ENCODE measurements around the gene ACSS1. TPM values are rescaled to one million over a fixed set of nuclear protein-coding genes. Genes with fewer than 3 reads are reported as not detected.

Gene ACSS1
- total RNA-seq, 1 donor from 2014 or later, result 32.0 TPM

DNA sequence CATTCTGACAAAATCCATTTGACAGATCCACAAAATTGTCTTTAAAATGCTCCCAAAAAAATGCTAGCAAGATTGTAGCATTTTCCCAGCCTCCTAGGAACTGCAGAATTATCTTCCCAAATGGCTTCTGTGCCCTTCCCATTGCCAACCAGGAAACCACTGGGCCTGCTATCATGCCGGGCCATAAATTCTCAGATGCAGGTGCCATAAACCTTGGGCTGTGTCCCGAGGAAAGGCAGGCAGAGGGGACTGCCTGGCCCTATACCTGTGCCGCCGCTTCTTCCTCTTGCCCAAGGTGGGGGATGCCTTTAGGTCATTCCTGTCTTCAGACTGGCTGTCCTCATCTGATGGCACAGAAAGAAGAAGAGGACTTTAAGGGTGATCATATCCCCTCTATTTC, 21.2 kb upstream of the ACSS1 start:
- intact Hi-C loops (cut with micrococcal nuclease), result no loop called here

DNA sequence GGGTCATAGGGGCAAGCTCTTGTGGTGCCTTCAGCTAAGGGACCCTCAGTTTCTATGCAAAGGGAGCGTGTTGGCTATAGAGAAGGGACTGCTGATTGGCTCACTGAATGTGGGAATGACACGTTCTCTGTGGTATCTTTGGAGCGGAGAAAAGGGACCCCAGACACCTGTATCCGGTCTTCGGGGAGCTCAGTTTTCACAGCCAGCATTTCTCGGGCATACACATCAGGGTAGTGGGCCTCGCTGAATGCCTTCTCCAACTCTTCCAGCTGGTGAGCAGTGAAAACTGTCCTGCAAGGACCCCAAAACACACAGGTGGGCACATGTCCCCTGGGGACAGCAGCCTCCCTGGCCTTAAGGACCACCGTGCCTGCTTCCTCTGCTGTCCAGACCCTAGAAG, 20.7 kb upstream of the ACSS1 start:
- intact Hi-C loops (cut with micrococcal nuclease), result no loop called here

DNA sequence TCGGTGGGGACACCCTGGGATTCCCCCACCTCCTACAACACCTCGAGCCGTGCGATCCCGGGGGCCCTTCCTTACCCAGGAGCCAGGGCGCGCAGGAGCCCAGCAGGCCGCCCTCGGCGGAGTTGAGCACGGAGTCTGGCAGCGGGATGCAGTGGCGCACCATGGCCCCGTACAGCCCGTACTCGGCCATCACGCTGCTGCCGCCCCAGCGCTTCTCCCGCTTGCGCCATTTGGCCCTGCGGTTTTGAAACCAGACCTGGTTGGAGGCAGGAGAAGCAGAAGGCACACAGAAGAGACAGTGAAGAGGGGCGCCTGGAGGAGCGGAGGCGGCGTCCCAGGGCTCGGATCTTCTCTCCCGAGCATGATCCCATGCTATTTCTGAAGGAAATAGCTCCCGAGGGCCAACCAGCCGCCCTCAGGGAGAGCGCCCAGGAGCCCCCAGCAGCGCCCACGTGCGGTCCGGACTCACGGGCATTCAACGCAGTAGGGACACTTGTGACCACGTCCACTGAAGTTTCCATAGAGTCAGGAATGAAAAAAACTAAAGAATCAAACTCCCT, 19.8 kb upstream of the ACSS1 start:
- intact Hi-C loops (cut with micrococcal nuclease), result no loop called here

DNA sequence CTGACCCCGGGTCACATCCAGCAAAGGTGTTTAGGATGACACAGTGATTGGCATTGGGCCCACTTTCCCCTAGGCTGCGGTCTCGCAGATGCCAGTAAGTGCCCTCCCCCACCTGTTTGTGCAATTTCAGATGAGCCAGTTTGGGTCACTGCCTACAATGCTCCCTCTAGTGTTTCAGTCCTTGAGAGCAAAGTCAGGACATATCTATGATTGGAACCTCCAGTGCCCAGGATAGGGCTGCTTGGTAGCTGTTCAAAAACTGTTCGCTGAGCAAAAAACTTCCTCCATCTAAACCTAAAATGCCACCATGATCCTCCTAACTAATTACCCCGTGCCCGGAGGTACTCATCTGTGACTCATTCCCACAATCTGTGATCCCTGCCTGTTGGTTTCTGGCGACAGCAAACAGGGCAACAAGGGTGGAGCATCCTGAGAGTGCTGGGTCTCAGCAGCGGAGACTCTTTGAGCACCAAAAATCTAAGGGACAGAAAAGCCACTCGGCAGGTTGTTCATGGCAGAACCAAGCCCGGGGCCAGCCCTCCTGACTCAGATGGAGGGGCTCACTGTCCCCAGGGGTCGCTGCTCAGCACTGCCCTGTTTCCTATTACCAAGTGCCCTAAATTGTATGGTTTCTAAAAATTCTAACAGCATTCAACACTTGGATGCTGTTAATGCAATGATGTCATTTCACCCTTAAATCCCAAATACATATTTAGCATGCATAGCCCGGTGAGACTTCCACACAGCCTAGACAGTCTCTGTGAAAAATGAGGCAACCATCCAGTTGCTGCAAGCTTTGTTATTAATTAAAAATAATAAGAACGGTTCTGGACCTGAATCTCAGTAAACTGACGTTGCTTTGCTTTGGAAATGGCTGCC, 19.0 kb upstream of the ACSS1 start:
- intact Hi-C loops (cut with micrococcal nuclease), result no loop called here

DNA sequence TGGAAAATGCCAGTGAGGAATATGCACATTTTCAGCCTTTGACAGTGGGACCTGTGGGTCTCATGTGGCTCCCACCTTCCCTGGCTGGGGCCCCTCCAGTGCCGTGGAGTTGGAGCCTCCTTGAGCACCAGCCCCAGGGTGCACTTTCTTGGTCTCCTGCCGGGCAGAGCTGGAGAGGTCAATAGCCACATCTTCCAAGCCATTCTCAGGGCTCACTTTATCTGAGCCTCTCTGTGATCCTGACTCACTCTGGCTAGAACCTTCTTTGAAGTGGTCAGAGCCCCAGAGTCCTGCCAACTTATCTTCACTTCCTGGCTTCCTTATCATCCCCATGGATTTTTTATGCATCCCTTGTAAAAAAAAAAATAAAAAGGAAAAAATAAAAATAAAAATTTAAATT, 18.3 kb upstream of the ACSS1 start:
- intact Hi-C loops (cut with micrococcal nuclease), result no loop called here

DNA sequence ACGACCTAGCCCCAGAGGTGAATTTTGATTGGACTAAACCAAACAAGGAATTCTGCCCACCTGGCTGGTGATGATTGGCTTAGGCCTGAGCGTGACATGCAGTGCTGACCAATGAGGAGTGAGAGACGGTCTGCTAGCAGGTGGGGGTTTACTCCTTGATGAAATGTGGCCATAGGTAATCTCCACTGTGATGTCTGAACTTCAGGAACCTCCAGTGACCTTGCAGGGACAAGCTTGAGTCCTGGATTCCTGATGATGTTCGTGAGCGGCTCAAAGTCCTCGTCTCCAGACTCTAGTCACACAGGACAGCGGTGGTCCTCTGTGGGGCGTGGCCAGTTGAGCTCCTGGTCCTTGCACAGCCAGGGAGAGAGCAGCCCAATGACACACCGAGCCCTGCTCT, 15.6 kb upstream of the ACSS1 start:
- intact Hi-C loops (cut with micrococcal nuclease), result no loop called here

DNA sequence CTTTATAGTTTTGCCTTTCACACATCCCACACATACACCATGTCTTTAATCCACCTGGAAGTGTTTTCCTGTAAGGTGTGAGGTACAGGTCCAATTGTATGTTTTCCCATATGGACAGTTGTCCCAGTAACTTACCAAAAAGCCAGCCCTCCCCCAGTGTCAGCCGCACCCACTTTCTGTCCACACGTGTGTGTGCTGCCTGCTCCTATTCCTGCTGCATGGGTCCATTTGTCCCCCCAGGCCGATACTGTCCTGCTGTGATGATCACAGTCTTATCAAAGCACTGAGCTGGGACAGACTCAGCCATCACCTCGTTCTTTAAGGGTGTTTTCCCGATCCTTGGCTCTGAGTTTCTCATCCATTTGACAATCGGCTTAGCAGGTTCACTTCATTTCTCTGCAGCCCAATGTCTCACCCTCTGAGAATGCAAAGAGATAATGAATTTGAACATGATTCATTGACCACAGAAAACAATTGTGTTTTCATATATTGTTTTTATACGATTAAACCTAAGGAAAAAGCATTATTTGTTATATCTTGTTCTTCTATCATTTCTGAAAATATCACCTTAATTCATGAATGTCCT, 14.4 kb upstream of the ACSS1 start:
- intact Hi-C loops (cut with micrococcal nuclease), result no loop called here

- intact Hi-C loops (cut with micrococcal nuclease), result no loop called here
Observed at GRCh38 chr20:25071734-25072133, 13.8 kb upstream of the ACSS1 start.

GRCh38 chr20:25070821-25071473, 13.0 kb upstream of the ACSS1 start:
- intact Hi-C loops (cut with micrococcal nuclease), result no loop called here

DNA sequence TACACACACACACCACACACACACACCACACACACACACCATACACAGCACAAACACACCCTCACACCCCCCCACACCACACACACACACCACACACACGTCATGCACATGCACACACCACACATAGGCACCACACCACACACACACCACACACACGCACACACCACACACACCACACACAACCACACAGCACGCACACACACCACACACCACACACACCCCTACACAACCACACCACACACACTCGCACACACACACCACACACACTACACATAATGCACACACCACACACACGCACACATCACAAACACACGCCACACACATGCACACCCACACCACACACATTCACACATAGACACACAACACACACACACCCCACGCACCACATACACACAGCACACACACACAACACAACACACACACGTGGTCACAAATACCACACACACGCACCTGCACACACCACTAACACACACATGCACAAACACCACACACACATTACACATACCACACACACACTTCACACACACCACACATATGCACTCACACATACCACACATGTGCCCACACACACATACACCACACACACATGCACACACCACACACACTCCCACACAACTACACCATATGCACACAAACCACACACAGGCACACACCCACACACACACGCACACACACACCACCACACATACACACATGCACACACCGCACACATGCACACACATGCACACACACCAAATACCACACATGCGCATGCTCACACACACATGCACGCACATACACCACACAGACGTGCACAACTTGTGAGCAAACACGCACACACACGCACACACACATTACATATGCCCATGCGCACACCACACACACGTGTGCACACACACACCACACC, 9.4 kb upstream of the ACSS1 start:
- intact Hi-C loops (cut with micrococcal nuclease), result no loop called here

DNA sequence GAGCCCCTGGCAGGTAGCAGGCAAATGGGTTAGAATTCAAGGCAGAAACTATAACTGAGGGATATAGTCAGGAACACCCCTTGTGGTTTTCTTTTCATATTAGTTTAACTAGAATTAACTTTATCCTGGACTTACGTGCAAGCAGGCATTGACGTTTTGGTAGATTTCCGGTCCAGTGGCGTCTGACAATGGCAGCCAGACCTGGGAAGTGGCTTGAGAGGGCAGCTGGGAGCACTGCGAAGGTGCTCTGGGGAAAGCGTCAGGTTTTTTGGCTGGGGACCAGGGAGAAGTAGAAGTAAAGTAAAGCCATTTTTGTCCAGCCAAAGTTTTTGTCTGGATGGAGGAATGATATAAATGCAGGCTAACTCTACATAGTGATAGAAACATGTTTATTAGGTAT, 8.4 kb upstream of the ACSS1 start:
- intact Hi-C loops (cut with micrococcal nuclease), result no loop called here

- intact Hi-C loops (cut with micrococcal nuclease), result loop anchor here (1.0 kb wide), 1 partner anchor 70 kb away; no protein-coding TSS in a partner anchor
Observed at GRCh38 chr20:25065625-25066338, 7.8 kb upstream of the ACSS1 start.

GRCh38 chr20:25065072-25065624, 7.2 kb upstream of the ACSS1 start:
- intact Hi-C loops (cut with micrococcal nuclease), result loop anchor here (1.0 kb wide), 1 partner anchor 70 kb away; no protein-coding TSS in a partner anchor

DNA sequence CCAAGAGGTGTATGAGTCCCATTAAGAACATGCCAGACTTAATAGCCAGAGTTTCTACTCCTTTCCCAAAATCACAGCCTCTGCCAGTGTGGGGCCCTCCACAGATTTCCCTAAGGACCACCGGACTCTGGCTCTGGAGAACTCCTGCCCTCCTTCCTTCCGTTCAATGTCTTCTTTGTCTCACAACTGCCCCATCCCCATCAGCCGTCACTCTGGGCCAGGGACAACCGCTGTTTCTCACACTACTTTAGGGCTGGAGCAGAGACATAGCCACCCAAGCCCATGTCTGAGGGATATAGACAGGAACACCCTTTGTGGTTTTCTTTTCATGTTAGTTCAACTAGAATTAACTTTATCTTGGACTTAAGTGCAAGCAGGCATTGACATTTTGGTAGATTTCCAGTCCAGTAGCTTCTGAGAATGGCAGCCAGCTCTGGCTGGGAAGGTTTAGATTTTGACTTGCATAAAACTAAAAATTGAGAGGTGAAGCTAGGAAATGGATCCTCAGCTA, 6.7 kb upstream of the ACSS1 start:
- intact Hi-C loops (cut with micrococcal nuclease), result loop anchor here (1.0 kb wide), 1 partner anchor 69 kb away; no protein-coding TSS in a partner anchor

- intact Hi-C loops (cut with micrococcal nuclease), result no loop called here
Observed at GRCh38 chr20:25063981-25064380, 6.0 kb upstream of the ACSS1 start.

- intact Hi-C loops (cut with micrococcal nuclease), result no loop called here
Observed at GRCh38 chr20:25063546-25063945, 5.6 kb upstream of the ACSS1 start.

GRCh38 chr20:25062841-25063240, 4.9 kb upstream of the ACSS1 start:
- intact Hi-C loops (cut with micrococcal nuclease), result no loop called here

DNA sequence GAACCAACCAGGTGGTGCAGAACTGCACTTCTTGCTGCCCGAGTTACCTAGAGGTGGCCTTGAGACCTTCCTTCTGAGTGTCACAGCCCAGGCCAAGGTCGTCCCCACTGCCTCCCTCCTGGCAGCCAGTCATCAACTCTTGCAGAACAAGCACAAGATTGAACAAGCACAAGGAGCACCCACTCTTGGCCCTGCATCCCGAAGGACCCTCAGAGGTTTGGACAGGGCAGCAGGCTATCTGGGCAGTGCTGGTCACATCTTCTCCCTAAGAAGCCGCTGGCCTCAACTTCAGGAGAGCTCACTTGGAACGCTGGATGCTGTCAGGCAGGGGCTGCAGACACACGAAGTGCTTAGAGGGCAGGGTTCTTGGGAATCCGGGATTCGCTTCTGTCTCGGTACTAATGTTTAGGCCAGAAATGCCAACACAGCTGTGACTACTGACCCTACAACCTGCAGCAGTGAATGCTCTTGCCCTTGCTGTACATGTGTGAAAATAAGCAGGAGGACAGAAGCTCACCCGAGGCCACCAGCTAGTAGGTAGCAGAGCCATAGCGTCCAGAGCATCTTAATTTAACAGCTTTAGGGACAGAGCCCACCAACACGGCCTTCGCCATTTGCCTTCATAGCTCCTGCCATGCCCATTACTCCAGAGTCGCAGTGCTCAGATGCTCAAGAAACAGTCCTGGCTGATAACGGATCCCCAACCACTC, 4.0 kb upstream of the ACSS1 start:
- intact Hi-C loops (cut with micrococcal nuclease), result no loop called here

Data from T-helper 2 cell treated with Interferon-gamma antibody and Interleukin-4, amounts not matched to agents 100 ng/mL and 5 ng/mL, for 36 hours (primary cell).